GM10266 (cell line): Measurements from ENCODE around the gene PLCB3.

Source experiments
- DNase-seq: peaks from one replicate; pipeline ENCODE4 v3.0.0; 2012; ENCODE audit errors: extremely low spot score
- TF ChIP-seq, protein P1 (sequence below): IDR thresholded peaks from 2 replicates; pipeline ENCODE4 v1.5.1; 2012; ENCODE audit warnings: mild to moderate bottlenecking, low read depth; ENCODE audit not compliant: control insufficient read depth, insufficient read depth; ENCODE audit errors: missing control alignments

PLCB3 gene

DNA sequence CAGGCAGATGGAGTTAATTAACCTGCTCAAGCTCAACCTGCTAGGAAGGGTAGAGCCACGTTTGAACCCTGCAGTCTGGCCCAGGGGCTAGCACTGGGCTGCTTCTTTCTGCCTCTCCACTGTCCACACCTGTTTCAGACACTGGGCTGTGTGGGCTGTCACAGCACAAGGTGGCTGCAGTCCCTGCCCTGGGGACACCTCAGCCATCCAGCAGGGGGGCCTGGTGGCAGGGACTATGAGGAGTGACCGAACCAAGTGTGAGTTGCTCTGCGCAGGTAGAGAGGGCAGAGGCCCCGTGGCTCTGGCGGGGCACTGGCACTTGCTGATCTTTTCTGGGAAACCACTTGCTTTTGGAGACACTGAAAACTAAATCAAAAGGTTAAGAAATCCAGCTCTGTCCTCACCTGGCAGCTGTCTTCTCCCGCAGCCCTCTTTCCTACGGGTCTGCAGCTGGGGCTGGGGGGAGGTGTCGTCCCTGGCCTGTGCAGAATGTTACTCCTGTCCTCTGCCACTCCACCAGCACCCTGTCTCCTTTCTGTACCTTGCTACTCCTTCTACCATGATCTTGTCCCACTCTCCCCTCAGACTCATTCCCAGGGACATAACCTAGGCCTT lies 27.4 kb downstream of the PLCB3 start:
- TF ChIP-seq, protein P1, sequence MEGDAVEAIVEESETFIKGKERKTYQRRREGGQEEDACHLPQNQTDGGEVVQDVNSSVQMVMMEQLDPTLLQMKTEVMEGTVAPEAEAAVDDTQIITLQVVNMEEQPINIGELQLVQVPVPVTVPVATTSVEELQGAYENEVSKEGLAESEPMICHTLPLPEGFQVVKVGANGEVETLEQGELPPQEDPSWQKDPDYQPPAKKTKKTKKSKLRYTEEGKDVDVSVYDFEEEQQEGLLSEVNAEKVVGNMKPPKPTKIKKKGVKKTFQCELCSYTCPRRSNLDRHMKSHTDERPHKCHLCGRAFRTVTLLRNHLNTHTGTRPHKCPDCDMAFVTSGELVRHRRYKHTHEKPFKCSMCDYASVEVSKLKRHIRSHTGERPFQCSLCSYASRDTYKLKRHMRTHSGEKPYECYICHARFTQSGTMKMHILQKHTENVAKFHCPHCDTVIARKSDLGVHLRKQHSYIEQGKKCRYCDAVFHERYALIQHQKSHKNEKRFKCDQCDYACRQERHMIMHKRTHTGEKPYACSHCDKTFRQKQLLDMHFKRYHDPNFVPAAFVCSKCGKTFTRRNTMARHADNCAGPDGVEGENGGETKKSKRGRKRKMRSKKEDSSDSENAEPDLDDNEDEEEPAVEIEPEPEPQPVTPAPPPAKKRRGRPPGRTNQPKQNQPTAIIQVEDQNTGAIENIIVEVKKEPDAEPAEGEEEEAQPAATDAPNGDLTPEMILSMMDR = no peak
- no peak for DNase-seq

DNA sequence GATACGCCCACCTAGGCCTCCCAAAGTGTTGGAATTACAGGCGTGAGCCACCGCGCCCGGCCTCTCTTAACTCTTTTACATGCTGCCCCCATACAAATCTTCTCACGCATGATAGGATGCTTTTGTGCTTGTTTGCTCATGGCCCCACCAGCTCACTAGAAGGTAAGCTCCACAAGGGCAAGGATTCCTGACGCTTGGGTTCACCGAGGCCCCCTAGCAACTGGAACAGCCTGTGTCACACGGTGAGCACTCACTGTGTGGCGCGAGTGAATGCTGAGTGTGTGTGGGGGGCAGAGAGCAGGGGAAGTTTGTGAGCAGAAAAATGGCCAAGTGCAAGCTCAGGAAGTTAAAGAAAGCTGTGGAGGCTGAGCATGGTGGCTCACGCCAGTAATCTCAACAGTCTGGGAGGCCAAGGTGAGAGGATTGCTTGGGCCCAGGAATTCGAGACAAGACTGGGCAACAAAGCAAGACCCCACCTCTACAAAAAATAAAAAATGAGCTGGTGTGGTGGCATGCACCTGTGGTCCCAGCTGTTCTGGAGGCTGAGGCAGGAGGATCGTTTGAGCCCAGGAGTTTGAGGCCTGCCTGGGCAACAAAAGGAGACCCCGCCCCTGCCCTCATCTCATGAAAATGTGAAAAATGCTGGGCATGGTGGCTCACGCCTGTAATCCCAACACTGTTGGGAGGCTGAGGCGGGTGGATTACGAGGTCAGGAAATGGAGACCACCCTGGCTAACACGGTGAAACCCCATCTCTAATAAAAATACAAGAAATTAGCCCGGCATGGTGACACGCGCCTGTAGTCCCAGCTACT lies 30.8 kb downstream of the PLCB3 start:
- DNase-seq = no peak
- TF ChIP-seq, protein P1 = no peak

DNA sequence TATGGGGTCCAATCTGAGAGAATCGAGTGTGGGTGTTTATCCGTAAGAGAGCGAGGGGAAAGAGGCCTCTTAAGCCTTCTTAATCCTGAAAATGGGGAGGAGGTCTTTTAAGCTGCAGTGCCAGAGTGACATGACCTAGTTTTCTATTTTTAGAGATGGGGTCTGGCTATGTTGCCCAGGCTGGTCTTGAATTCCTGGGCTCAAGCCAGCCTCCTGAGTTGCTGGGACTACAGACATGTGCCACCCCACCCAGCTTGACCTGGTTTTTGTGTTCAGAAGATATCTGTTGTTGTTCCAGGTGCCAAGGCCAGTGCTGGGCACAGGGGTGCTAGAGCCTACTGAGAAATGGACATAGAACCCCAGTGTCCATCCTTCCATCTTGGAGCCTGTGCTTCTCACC lies 31.8 kb downstream of the PLCB3 start:
- DNase-seq = no peak
- TF ChIP-seq, protein P1 = no peak

DNA sequence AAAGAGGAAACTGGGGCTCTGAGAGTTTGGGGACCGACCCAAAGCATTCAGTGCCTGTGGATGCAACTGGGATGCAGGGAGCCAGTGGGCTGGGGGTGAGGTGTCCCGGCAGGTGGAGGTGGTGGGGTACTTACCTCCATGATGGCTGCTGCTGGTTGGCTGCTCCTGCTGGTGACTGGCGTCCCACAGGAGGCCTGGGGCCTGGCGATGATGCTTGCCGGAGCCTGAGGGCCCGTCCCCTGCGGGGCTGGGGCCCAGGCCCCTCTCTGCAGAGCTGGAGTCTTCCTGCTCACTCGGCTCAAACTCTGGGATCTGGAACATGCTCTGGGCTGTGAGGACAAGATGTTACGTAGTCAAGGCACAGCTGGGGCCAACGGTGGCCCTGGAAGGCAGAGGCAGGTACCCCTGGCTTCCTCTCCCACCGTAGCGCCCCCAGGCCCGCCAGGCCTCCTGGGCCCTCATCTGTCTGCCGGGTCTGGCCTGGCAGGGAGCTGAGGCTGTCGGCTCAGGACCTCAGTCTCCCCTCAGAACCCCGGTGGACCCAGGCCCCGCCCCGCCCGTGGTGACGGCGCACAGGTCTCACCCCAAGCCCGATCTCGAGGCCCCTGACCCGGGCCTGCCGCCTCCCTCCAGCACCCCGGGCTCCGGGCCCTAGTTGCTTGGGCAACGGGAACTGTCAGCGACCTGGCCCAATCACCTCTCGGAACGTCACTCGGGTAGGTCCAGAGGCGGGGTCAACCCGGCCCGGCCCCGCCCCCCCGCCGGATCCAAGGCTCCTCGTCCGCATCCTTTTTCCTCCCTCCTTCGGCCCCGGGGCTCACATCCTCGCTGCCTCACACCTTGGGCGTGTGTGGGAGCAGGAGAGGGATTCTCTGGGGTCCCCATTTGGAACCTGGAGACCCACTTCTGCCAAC lies 33.0 kb downstream of the PLCB3 start, which contains the start of gene BAD:
TSS of gene BAD (minus strand) at position 618 of the 914 bp plus-strand sequence. CDS start at position 321, 297 bp downstream.
- peak; percentile 99 for DNase-seq
- TF ChIP-seq, protein P1 = no peak

DNA sequence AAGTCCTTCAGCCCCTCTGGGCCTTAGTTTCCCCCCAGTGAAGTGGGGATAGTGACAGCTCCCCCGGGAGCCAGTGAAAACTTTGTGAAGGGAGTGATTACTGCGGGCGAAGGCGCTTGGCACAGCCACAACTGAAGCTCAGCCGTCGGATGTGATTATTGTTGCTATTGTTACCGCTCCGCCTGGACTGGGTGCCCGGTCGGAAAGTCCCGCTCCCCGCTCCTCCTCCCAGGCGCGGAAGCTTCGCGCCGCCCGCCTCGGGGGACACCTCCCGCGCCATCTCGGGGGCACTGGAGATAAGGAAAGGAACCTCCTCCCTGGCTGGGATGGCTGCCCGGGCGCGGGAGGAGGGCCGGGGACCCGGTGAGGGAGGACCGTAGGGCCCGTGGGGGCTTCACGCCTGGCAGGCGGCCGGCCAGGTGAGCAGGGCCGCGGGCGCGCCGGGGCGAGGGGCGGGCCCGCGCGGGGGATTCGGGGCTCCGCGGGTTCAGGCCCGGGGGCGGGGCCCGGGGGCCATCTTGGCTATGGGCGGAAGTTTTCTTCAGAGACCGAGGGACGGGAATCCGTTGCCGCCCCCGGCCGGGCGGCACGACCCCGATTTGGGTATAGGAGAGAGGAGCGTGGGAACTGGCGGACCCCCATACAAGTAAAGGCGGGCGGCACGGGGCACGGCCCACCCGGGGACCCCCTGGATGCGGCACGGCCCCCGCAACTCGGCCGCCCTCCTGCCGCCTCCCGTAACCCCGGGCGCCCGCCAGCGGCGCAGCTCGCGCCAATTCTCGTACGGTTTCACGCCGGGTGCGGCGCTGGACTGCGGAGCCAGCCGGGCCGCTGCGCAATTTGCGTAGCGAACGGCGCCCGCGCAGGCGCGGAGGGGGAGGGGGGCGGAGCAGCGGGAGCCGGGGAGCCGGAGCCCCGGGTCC lies 33.9 kb downstream of the PLCB3 start, which contains the start of gene GPR137:
TSS of gene GPR137 (plus strand) at position 887 of the 923 bp plus-strand sequence. CDS start 677 bp downstream, outside the sequence.
- TF ChIP-seq, protein P1 = no peak
- peak; percentile 97 for DNase-seq

DNA sequence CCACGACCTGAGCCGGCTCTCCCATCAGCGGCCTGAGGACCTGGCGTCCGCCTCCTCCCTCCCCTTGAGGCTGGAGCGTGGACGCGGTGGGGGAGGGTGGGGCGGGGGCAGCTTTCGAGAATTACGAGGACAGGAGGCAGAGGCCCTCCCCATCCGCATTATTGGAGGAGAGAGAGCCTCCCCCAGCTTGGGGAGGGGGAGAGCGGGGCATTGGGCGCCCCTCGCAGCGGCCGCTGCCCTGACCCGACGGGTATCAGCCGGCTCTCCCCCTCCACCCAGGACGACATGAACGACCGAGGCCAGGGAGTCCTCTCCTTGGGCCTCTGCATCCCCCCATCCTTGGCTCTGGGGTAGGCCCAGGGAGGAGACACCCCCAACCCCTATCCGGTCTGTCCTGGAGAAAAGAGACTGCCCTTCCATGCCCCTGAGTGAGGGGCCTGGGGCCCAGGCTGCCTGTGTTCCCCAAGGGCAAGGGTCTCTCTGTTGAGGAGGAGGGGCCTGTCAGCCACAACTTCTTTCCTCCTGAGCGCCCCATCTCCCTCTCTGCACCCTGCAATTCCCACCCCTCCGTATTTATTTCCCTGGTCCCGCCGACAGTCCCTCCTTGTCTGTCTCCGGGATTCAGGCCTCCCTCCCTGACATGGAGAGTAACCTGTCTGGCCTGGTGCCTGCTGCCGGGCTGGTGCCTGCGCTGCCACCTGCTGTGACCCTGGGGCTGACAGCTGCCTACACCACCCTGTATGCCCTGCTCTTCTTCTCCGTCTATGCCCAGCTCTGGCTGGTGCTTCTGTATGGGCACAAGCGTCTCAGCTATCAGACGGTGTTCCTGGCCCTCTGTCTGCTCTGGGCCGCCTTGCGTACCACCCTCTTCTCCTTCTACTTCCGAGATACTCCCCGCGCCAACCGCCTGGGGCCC lies 34.8 kb downstream of the PLCB3 start:
- no peak for DNase-seq
- TF ChIP-seq, protein P1 = peak; percentile 32
